ENCODE data around the gene FBXO21. TPM values are rescaled to one million over a fixed set of nuclear protein-coding genes. Genes with fewer than 3 reads are reported as not detected.
"Not testable (repeated sequence)": the region's sequence is repeated elsewhere in the genome, so short reads cannot be mapped to it uniquely, and the experiment has no call there.

The FBXO21 gene
- polyA plus RNA-seq, 1 donor (not counting 4 experiments of a cell fraction or from before 2014, with no cell fraction given) = 21.9 TPM

DNA sequence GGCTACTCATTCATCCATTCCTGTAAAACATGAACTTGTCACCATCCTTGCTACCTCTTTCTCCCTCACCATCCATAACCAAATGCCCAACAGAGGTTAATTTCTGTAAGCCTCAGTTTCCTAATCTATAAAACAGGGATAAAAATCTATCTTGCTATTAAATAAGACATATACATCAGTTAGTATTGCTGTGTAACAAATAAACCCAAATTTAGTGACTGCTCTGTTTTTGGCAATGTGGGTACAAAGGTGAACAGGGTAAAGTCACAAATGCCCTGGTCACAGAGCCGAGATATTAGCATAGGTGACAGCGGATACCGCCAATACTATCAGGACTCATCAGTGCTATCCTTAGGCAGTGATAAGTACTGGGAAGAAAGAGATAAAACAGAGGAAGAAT lies 3.6 kb upstream of the FBXO21 start:
- Histone ChIP-seq H4K20me1 (ENCODE audit: control insufficient read depth, extremely low read depth, insufficient read depth, low read length) (peaks cover 2% of the 10 kb centered on the region), H3K4me3 (ENCODE audit: control insufficient read depth in 2 of 3, extremely low read depth in 1 of 3, insufficient read depth in 2 of 3, low read depth in 1 of 3, low read length in 3 of 3) (no peak overlapping the region), H3K9me3 (ENCODE audit: control insufficient read depth, low read depth, low read length) (no peaks in the 10 kb centered on the region), H2AFZ (ENCODE audit: control insufficient read depth, low read length) (no peak overlapping the region), H3K9ac (ENCODE audit: control insufficient read depth, extremely low read depth, insufficient read depth, low read length) (no peak overlapping the region), H3K9me1 (ENCODE audit: control insufficient read depth, extremely low read depth, insufficient read depth, low read length) (no peaks in the 10 kb centered on the region), H3K27ac (ENCODE audit: control insufficient read depth, insufficient read depth, low read length) (no peak overlapping the region), H3K4me2 (ENCODE audit: control insufficient read depth, extremely low read depth, insufficient read depth, low read depth, low read length) (no peak overlapping the region), H3K4me1 (ENCODE audit: control insufficient read depth, extremely low read depth, insufficient read depth, low read length) (peaks cover 6% of the 10 kb centered on the region), H3K79me2 (ENCODE audit: control insufficient read depth, insufficient read depth, low read length) (peaks cover 10% of the 10 kb centered on the region), H3K27me3 (ENCODE audit: control insufficient read depth, extremely low read depth, insufficient read depth, low read length) (no peaks in the 10 kb centered on the region), H3K36me3 (ENCODE audit: control insufficient read depth in 2 of 2, extremely low read depth in 1 of 2, insufficient read depth in 2 of 2, low read length in 2 of 2) (no peaks in the 10 kb centered on the region)
- DNase-seq (ENCODE audit: low read depth, low spot score) (no peak), FAIRE-seq (no peak)
- dilution Hi-C loops (cut with MboI; ENCODE audit: extremely low pct_ligation_motif_present, low sequenced_read_pairs) = no loop called here
- TF ChIP-seq, protein P1, sequence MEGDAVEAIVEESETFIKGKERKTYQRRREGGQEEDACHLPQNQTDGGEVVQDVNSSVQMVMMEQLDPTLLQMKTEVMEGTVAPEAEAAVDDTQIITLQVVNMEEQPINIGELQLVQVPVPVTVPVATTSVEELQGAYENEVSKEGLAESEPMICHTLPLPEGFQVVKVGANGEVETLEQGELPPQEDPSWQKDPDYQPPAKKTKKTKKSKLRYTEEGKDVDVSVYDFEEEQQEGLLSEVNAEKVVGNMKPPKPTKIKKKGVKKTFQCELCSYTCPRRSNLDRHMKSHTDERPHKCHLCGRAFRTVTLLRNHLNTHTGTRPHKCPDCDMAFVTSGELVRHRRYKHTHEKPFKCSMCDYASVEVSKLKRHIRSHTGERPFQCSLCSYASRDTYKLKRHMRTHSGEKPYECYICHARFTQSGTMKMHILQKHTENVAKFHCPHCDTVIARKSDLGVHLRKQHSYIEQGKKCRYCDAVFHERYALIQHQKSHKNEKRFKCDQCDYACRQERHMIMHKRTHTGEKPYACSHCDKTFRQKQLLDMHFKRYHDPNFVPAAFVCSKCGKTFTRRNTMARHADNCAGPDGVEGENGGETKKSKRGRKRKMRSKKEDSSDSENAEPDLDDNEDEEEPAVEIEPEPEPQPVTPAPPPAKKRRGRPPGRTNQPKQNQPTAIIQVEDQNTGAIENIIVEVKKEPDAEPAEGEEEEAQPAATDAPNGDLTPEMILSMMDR (optimal IDR thresholded peaks at IDR 0.05 in 1 of 3, IDR thresholded peaks at IDR 0.05 in 1 of 3, conservative IDR thresholded peaks at IDR 0.05 in 1 of 3; ENCODE audit: extremely low read depth in 1 of 3, insufficient read depth in 2 of 3, low read length in 3 of 3) = no peak
- no peak for TF ChIP-seq EZH2 (IDR thresholded peaks at IDR 0.05; ENCODE audit: low read length)

DNA sequence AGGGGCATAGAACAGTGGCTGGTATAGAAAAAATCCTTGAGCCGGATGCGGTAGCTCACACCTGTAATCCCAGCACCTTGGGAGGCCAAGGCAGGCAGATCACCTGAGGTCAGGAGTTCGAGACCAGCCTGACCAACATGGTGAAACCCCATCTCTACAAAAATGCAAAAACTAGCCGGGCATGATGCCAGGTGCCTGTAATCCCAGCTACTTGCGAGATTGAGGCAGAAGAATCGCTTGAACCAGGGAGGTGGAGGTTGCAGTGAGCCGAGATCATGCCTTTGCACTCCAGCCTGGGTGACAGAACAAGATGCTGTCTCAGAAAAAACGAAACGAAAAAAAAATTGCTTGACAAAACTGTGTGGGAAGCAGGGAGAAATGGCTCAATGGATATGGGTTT lies 2.3 kb upstream of the FBXO21 start:
- H3K4me1 ChIP-seq (ENCODE audit: control insufficient read depth, extremely low read depth, insufficient read depth, low read length) = peaks cover 11% of the 10 kb centered on the region
- FAIRE-seq; H3K4me3 ChIP-seq (ENCODE audit: control insufficient read depth in 2 of 3, extremely low read depth in 1 of 3, insufficient read depth in 2 of 3, low read depth in 1 of 3, low read length in 3 of 3); DNase-seq (ENCODE audit: low read depth, low spot score); H3K27me3 ChIP-seq (ENCODE audit: control insufficient read depth, extremely low read depth, insufficient read depth, low read length); H3K9me3 ChIP-seq (ENCODE audit: control insufficient read depth, low read depth, low read length); H2AFZ ChIP-seq (ENCODE audit: control insufficient read depth, low read length); H3K36me3 ChIP-seq (ENCODE audit: control insufficient read depth in 2 of 2, extremely low read depth in 1 of 2, insufficient read depth in 2 of 2, low read length in 2 of 2); H4K20me1 ChIP-seq (ENCODE audit: control insufficient read depth, extremely low read depth, insufficient read depth, low read length); H3K9ac ChIP-seq (ENCODE audit: control insufficient read depth, extremely low read depth, insufficient read depth, low read length); H3K4me2 ChIP-seq (ENCODE audit: control insufficient read depth, extremely low read depth, insufficient read depth, low read depth, low read length); H3K27ac ChIP-seq (ENCODE audit: control insufficient read depth, insufficient read depth, low read length); dilution Hi-C loops (cut with MboI; ENCODE audit: extremely low pct_ligation_motif_present, low sequenced_read_pairs); H3K9me1 ChIP-seq (ENCODE audit: control insufficient read depth, extremely low read depth, insufficient read depth, low read length): not testable (repeated sequence)
- H3K79me2 ChIP-seq (ENCODE audit: control insufficient read depth, insufficient read depth, low read length) = peaks cover 14% of the 10 kb centered on the region

DNA sequence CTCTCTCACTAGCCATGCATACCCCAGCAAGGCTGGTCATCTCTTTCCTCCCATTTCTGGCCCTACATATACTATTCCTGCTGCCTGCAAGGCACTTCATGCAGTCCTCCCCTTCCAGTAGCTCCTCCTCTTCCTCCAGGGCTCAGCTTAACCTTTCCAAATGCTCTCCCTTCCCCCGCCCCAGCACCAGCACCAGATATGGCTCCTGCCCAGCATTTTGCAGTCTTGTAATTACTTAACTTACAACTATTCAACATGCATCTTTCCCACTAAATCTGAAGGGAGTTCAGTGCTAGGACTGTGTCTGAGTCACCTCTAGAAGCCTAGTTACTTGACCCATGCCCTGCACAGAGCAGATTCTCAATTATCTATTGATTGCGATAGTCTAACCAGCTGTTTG lies 1.8 kb upstream of the FBXO21 start:
- Histone ChIP-seq H3K9ac (ENCODE audit: control insufficient read depth, extremely low read depth, insufficient read depth, low read length) (no peak overlapping the region), H3K36me3 (ENCODE audit: control insufficient read depth in 2 of 2, extremely low read depth in 1 of 2, insufficient read depth in 2 of 2, low read length in 2 of 2) (no peaks in the 10 kb centered on the region), H3K9me1 (ENCODE audit: control insufficient read depth, extremely low read depth, insufficient read depth, low read length) (no peaks in the 10 kb centered on the region), H3K9me3 (ENCODE audit: control insufficient read depth, low read depth, low read length) (no peaks in the 10 kb centered on the region), H3K4me3 (ENCODE audit: control insufficient read depth in 2 of 3, extremely low read depth in 1 of 3, insufficient read depth in 2 of 3, low read depth in 1 of 3, low read length in 3 of 3) (no peak overlapping the region), H3K79me2 (ENCODE audit: control insufficient read depth, insufficient read depth, low read length) (peaks cover 17% of the 10 kb centered on the region), H4K20me1 (ENCODE audit: control insufficient read depth, extremely low read depth, insufficient read depth, low read length) (peaks cover 2% of the 10 kb centered on the region), H3K4me1 (ENCODE audit: control insufficient read depth, extremely low read depth, insufficient read depth, low read length) (peaks cover 11% of the 10 kb centered on the region), H3K27me3 (ENCODE audit: control insufficient read depth, extremely low read depth, insufficient read depth, low read length) (no peaks in the 10 kb centered on the region), H3K27ac (ENCODE audit: control insufficient read depth, insufficient read depth, low read length) (no peak overlapping the region), H2AFZ (ENCODE audit: control insufficient read depth, low read length) (no peak overlapping the region), H3K4me2 (ENCODE audit: control insufficient read depth, extremely low read depth, insufficient read depth, low read depth, low read length) (no peak overlapping the region)
- TF ChIP-seq EZH2 (IDR thresholded peaks at IDR 0.05; ENCODE audit: low read length) = no peak
- TF ChIP-seq, protein P1 (optimal IDR thresholded peaks at IDR 0.05 in 1 of 3, IDR thresholded peaks at IDR 0.05 in 1 of 3, conservative IDR thresholded peaks at IDR 0.05 in 1 of 3; ENCODE audit: extremely low read depth in 1 of 3, insufficient read depth in 2 of 3, low read length in 3 of 3) = no peak
- DNase-seq (ENCODE audit: low read depth, low spot score) = no peak
- no peak for FAIRE-seq
- dilution Hi-C loops (cut with MboI; ENCODE audit: extremely low pct_ligation_motif_present, low sequenced_read_pairs) = no loop called here
